Heart left ventricle (tissue), 13 donors: Measurements from ENCODE around the gene U2SURP.

Source experiments
- POLR2A ChIP-seq, 2 donors: fragments of 450-650 bp; IDR thresholded peaks; one replicate each; pipeline ENCODE4 v1.6.1; 2017; ENCODE audit warnings: antibody characterized with exemption in 2 of 2, mild to moderate bottlenecking in 2 of 2, moderate library complexity in 2 of 2
- TF ChIP-seq, protein P1 (sequence below), 12 donors: fragments of 200-600 bp; sonication (generic) in 4 of 12; IDR thresholded peaks; one replicate each; pipeline versions ENCODE4 v1.5.0 to v1.8.0; 2018 to 2022; ENCODE audit warnings: antibody characterized with exemption in 12 of 12, mild to moderate bottlenecking in 5 of 12
- donor health status: ischemic (EF 13 %, LVEDD 7.1; RV severe dilation, severe dysfunction).
- donor health status: DM: no; HTN: yes; CAD: no.
- donor health status: DM: no; HTN: no; CAD: no.
- donor health status: ischemic (EF 25% LVEDD 6.9; RV normal size, moderate dysfunction).
- donor health status: ischemic (EF 25% LVEDD 5.7; RV mildly dilated, moderate dysfunction).
- donor health status: ischemic (EF 35%, LVEDD 5.7; RV mildly dilated, moderate dysfunction).
- donor health status: nonischemic (EF 11% LVEDD 7.7; RV severe dilation, severe dysfunction).
- donor health status: DM: yes; HTN: yes; CAD: no.
- donor health status: PGD.
- donor health status: ischemic (EF 29% LVEDD 5.4; RV normal size, mild dysfunction).
- donor health status: nonischemic (EF 23%, LVEDD 6.1; RV moderate dilation, normal function).

DNA sequence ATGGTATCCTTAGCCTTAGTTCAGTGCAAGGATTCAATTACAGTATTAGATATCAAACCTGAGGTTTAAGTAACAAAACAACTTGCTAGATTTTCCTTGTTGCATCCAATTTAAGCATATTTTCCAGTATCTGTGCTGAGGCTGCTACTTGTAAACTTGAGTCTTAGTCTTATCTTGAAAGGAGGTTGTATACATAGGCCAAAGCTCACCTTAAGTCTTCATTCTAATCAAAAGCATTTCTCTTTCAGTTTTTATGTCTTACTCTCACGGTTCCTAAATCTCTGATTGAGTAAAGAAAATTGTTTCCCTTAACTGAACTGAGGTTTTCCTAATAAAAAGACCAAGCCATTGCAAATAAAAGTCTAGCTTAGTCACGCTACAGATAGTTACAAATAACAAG, 52.6 kb downstream of the U2SURP start:
- TF ChIP-seq, protein P1, sequence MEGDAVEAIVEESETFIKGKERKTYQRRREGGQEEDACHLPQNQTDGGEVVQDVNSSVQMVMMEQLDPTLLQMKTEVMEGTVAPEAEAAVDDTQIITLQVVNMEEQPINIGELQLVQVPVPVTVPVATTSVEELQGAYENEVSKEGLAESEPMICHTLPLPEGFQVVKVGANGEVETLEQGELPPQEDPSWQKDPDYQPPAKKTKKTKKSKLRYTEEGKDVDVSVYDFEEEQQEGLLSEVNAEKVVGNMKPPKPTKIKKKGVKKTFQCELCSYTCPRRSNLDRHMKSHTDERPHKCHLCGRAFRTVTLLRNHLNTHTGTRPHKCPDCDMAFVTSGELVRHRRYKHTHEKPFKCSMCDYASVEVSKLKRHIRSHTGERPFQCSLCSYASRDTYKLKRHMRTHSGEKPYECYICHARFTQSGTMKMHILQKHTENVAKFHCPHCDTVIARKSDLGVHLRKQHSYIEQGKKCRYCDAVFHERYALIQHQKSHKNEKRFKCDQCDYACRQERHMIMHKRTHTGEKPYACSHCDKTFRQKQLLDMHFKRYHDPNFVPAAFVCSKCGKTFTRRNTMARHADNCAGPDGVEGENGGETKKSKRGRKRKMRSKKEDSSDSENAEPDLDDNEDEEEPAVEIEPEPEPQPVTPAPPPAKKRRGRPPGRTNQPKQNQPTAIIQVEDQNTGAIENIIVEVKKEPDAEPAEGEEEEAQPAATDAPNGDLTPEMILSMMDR (IDR thresholded peaks at IDR 0.05) = no peak
- TF ChIP-seq POLR2A (IDR thresholded peaks at IDR 0.05) = no peak
